HepG2 (cell line): ENCODE results near the gene SPNS1. TPM values are rescaled to one million over a fixed set of nuclear protein-coding genes. Genes with fewer than 3 reads are reported as not detected.
A peak's percentile ranks its signal among the peaks of the same experiment; 100 is the strongest.

Source experiments
- CREM ChIP-seq, 2 experiments: sonication (generic) in 1 of 2; formaldehyde crosslinking in 1 of 2; IDR thresholded peaks; 2 replicates each; pipeline versions ENCODE4 v1.4.0 to v1.6.1; 2016 to 2020; ENCODE audit warnings: antibody characterized with exemption in 1 of 2, mild to moderate bottlenecking in 1 of 2, missing genetic modification reagents in 1 of 2
- EHMT2 ChIP-seq: fragments of 200-600 bp; sonication (generic); IDR thresholded peaks from 2 replicates; pipeline ENCODE4 v1.7.0; 2017; ENCODE audit warnings: antibody characterized with exemption, low read depth, low read length, borderline replicate concordance
- GFI1 ChIP-seq: sonication (generic); formaldehyde crosslinking; IDR thresholded peaks from 2 replicates; pipeline ENCODE4 v1.5.0; 2020; ENCODE audit warnings: missing genetic modification reagents, mild to moderate bottlenecking, borderline replicate concordance
- HOXA5 ChIP-seq: sonication (generic); formaldehyde crosslinking; IDR thresholded peaks from 2 replicates; pipeline ENCODE4 v1.4.0; 2020; ENCODE audit warnings: missing genetic modification reagents
- ISX ChIP-seq: sonication (generic); formaldehyde crosslinking; conservative IDR thresholded peaks from 2 replicates; pipeline ENCODE4 v1.5.0; 2020; ENCODE audit warnings: missing genetic modification reagents
- NAIF1 ChIP-seq: sonication (generic); formaldehyde crosslinking; IDR thresholded peaks from 2 replicates; pipeline ENCODE4 v1.5.0; 2020; ENCODE audit warnings: mild to moderate bottlenecking, missing genetic modification reagents, borderline replicate concordance
- PLRG1 ChIP-seq: fragments of 450-650 bp; conservative IDR thresholded peaks from 2 replicates; pipeline ENCODE4 v1.6.1; 2016
- SCMH1 ChIP-seq: sonication (generic); formaldehyde crosslinking; IDR thresholded peaks from 2 replicates; pipeline ENCODE4 v1.9.0; 2021; ENCODE audit warnings: missing genetic modification reagents, mild to moderate bottlenecking, borderline replicate concordance
- SIN3A ChIP-seq: IDR thresholded peaks from 2 replicates; pipeline ENCODE4 v1.6.1; 2011; ENCODE audit warnings: low read depth, mild to moderate bottlenecking, control low read depth, low read length, borderline replicate concordance
- SRSF1 ChIP-seq: fragments of 200-400 bp; formaldehyde crosslinking; optimal IDR thresholded peaks from 2 replicates; pipeline ENCODE3; 2017; ENCODE audit warnings: mild to moderate bottlenecking, low read depth, low read length, moderate library complexity
- SRSF4 ChIP-seq: fragments of 200-400 bp; formaldehyde crosslinking; IDR thresholded peaks from one replicate; pipeline ENCODE4 v1.6.1; 2018; ENCODE audit warnings: mild to moderate bottlenecking, low read depth, low read length, moderate library complexity; ENCODE audit not compliant: poor library complexity, severe bottlenecking
- ZFP62 ChIP-seq: sonication (generic); formaldehyde crosslinking; IDR thresholded peaks from 2 replicates; pipeline ENCODE4 v1.4.0; 2020; ENCODE audit warnings: missing genetic modification reagents
- ZMYM4 ChIP-seq: sonication (generic); formaldehyde crosslinking; IDR thresholded peaks from 2 replicates; pipeline ENCODE4 v1.8.1; 2023; ENCODE audit warnings: mild to moderate bottlenecking, missing genetic modification reagents
- ZNF235 ChIP-seq: sonication (generic); formaldehyde crosslinking; IDR thresholded peaks from 2 replicates; pipeline ENCODE4 v1.8.1; 2023; ENCODE audit warnings: mild to moderate bottlenecking, missing genetic modification reagents, borderline replicate concordance
- ZNF331 ChIP-seq: sonication (generic); formaldehyde crosslinking; IDR thresholded peaks from 2 replicates; pipeline ENCODE4 v1.4.0; 2020; ENCODE audit warnings: missing genetic modification reagents
- ZNF547 ChIP-seq: sonication (generic); formaldehyde crosslinking; IDR thresholded peaks from 2 replicates; pipeline ENCODE4 v1.5.1; 2020; ENCODE audit warnings: mild to moderate bottlenecking, missing genetic modification reagents
- ZNF557 ChIP-seq: sonication (generic); formaldehyde crosslinking; IDR thresholded peaks from 2 replicates; pipeline ENCODE4 v1.4.0; 2020; ENCODE audit warnings: missing genetic modification reagents
- ZNF672 ChIP-seq: sonication (generic); formaldehyde crosslinking; IDR thresholded peaks from 2 replicates; pipeline ENCODE4 v1.8.1; 2022; ENCODE audit warnings: missing genetic modification reagents
- ZNF83 ChIP-seq: sonication (generic); formaldehyde crosslinking; IDR thresholded peaks from 2 replicates; pipeline ENCODE4 v1.4.0; 2020; ENCODE audit warnings: missing genetic modification reagents, mild to moderate bottlenecking, borderline replicate concordance
- ZSCAN29 ChIP-seq: sonication (generic); formaldehyde crosslinking; conservative IDR thresholded peaks from 2 replicates; pipeline ENCODE4 v1.4.0; 2020; ENCODE audit warnings: mild to moderate bottlenecking, missing genetic modification reagents
- polyA plus RNA-seq, 8 experiments: library from polyadenylated mRNA; depleted of rRNA in 3 of 8; stranded (reverse) in 7 of 8; unstranded in 1 of 8; fragments of >200 nt; fragmentation: Illumina TruSeq in 4 of 8; extraction: Trizol in 4 of 8; gene quantifications; 2 replicates each; pipeline versions ENCODE4 v1.2.1 to v1.2.3, GENCODE V29; 2011 to 2016; ENCODE audit warnings: low read depth in 4 of 8, missing spikeins in 1 of 8, mixed read lengths in 1 of 8; ENCODE audit not compliant: insufficient read depth in 1 of 8
- total RNA-seq, 5 experiments: library from RNA; depleted of rRNA; stranded (reverse); fragments of >200 nt; fragmentation: Illumina TruSeq; extraction: Trizol; gene quantifications; 2 replicates each; pipeline ENCODE4 v1.2.3, GENCODE V29; 2016; ENCODE audit warnings: low read depth in 1 of 5
- TF ChIP-seq, protein P1 (sequence below): sonication (generic); formaldehyde crosslinking; IDR thresholded peaks from 2 replicates; pipeline ENCODE4 v1.9.0; 2022; ENCODE audit warnings: low read depth, missing genetic modification reagents
- TF ChIP-seq, protein P2 (sequence below): IDR thresholded peaks from 2 replicates; pipeline ENCODE4 v1.4.0; 2020; ENCODE audit warnings: mild to moderate bottlenecking, missing genetic modification reagents
- TF ChIP-seq, protein P3 (sequence below): sonication (generic); formaldehyde crosslinking; IDR thresholded peaks from 2 replicates; pipeline ENCODE4 v1.5.0; 2020; ENCODE audit warnings: missing genetic modification reagents

Gene SPNS1
- total and polyA plus RNA-seq, 2 of the 13 experiments (the other 11 are each of a cell fraction or from before 2014, with no cell fraction given), result 25.6 to 38.8 TPM

- TF ChIP-seq, protein P1, sequence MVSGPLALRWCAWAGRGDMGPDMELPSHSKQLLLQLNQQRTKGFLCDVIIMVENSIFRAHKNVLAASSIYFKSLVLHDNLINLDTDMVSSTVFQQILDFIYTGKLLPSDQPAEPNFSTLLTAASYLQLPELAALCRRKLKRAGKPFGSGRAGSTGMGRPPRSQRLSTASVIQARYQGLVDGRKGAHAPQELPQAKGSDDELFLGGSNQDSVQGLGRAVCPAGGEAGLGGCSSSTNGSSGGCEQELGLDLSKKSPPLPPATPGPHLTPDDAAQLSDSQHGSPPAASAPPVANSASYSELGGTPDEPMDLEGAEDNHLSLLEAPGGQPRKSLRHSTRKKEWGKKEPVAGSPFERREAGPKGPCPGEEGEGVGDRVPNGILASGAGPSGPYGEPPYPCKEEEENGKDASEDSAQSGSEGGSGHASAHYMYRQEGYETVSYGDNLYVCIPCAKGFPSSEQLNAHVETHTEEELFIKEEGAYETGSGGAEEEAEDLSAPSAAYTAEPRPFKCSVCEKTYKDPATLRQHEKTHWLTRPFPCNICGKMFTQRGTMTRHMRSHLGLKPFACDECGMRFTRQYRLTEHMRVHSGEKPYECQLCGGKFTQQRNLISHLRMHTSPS (CRISPR knock-in tag), result 0 out of 2 replicates have a peak, but pooled peaks have one; percentile 24
- TF ChIP-seq HOXA5 (CRISPR knock-in tag) (no peak), ZNF557 (CRISPR knock-in tag) (0 out of 2 replicates have a peak, but pooled peaks have one; percentile 19), ISX (CRISPR knock-in tag) (no peak), SCMH1 (CRISPR knock-in tag) (no peak), ZNF83 (CRISPR knock-in tag) (no peak), ZSCAN29 (CRISPR knock-in tag) (no peak; the same call in 1 of the 2 replicates), ZNF235 (CRISPR knock-in tag) (no peak), ZFP62 (no peak), ZNF547 (peak; percentile 93), CREM (IDR thresholded peaks at IDR 0.05) (0 out of 2 replicates have a peak, but pooled peaks have one; percentile 9), CREM (CRISPR knock-in tag; IDR thresholded peaks at IDR 0.05) (no peak), SIN3A (peak; percentile 18; the same call in 1 of the 2 replicates), ZNF672 (no peak), ZNF331 (CRISPR knock-in tag) (no peak), EHMT2 (no peak), ZMYM4 (CRISPR knock-in tag) (peak; percentile 20; the same call in 1 of the 2 replicates), SRSF1 (no peak), NAIF1 (CRISPR knock-in tag) (peak; percentile 41; the same call in 1 of the 2 replicates), SRSF4 (no peak), GFI1 (CRISPR knock-in tag) (no peak; the same call in 1 of the 2 replicates), PLRG1 (no peak)
- TF ChIP-seq, protein P2, sequence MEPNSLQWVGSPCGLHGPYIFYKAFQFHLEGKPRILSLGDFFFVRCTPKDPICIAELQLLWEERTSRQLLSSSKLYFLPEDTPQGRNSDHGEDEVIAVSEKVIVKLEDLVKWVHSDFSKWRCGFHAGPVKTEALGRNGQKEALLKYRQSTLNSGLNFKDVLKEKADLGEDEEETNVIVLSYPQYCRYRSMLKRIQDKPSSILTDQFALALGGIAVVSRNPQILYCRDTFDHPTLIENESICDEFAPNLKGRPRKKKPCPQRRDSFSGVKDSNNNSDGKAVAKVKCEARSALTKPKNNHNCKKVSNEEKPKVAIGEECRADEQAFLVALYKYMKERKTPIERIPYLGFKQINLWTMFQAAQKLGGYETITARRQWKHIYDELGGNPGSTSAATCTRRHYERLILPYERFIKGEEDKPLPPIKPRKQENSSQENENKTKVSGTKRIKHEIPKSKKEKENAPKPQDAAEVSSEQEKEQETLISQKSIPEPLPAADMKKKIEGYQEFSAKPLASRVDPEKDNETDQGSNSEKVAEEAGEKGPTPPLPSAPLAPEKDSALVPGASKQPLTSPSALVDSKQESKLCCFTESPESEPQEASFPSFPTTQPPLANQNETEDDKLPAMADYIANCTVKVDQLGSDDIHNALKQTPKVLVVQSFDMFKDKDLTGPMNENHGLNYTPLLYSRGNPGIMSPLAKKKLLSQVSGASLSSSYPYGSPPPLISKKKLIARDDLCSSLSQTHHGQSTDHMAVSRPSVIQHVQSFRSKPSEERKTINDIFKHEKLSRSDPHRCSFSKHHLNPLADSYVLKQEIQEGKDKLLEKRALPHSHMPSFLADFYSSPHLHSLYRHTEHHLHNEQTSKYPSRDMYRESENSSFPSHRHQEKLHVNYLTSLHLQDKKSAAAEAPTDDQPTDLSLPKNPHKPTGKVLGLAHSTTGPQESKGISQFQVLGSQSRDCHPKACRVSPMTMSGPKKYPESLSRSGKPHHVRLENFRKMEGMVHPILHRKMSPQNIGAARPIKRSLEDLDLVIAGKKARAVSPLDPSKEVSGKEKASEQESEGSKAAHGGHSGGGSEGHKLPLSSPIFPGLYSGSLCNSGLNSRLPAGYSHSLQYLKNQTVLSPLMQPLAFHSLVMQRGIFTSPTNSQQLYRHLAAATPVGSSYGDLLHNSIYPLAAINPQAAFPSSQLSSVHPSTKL (CRISPR knock-in tag), result 0 out of 2 replicates have a peak, but pooled peaks have one; percentile 8
- TF ChIP-seq, protein P3, sequence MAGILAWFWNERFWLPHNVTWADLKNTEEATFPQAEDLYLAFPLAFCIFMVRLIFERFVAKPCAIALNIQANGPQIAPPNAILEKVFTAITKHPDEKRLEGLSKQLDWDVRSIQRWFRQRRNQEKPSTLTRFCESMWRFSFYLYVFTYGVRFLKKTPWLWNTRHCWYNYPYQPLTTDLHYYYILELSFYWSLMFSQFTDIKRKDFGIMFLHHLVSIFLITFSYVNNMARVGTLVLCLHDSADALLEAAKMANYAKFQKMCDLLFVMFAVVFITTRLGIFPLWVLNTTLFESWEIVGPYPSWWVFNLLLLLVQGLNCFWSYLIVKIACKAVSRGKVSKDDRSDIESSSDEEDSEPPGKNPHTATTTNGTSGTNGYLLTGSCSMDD (CRISPR knock-in tag), result no peak
Measured at GRCh38 chr16:28925386-28926228, 49.0 kb upstream of the SPNS1 start (continued).
